Stomach (tissue), 9 donors: Measurements from ENCODE around the gene CYFIP1. TPM values are rescaled to one million over a fixed set of nuclear protein-coding genes. Genes with fewer than 3 reads are reported as not detected.

Experiments used
- DNase-seq, 2 donors: peaks; one replicate each; pipeline versions ENCODE4 v3.0.0 to v3.0.0-alpha.2; 2013 to 2019
- H3K27ac ChIP-seq, 5 donors: fragments of 200-600 bp in 4 of 5; sonication (generic) in 4 of 5; one replicate each; pipeline ENCODE4 v1.5.1; 2013 to 2019; ENCODE audit warnings: mild to moderate bottlenecking in 1 of 5, moderate library complexity in 1 of 5
- H3K27me3 ChIP-seq, 3 donors: fragments of 200-600 bp; sonication (generic); one replicate each; pipeline ENCODE4 v1.5.1; 2017 to 2019; ENCODE audit warnings: mixed run types in 1 of 3
- H3K36me3 ChIP-seq, 4 donors: fragments of 200-600 bp; sonication (generic); 1 replicate in 3 of 4; 2 replicates in 1 of 4; pipeline ENCODE4 v1.5.1; 2016 to 2019
- H3K4me1 ChIP-seq, 4 donors: fragments of 200-600 bp; sonication (generic); one replicate each; pipeline ENCODE4 v1.5.1; 2016 to 2019
- H3K4me3 ChIP-seq, 4 donors: fragments of 200-600 bp; sonication (generic) in 3 of 4; one replicate each; pipeline ENCODE4 v1.5.1; 2016 to 2019; ENCODE audit warnings: mild to moderate bottlenecking in 1 of 4
- H3K9me3 ChIP-seq, 4 donors: fragments of 200-600 bp; sonication (generic); one replicate each; pipeline ENCODE4 v1.5.1; 2016 to 2019
- CTCF ChIP-seq, 7 experiments: fragments of 450-650 bp in 4 of 7; fragments of 200-600 bp in 3 of 7; sonication (generic) in 3 of 7; IDR thresholded peaks; one replicate each; pipeline ENCODE4 v1.5.1; 2016 to 2019; ENCODE audit warnings: antibody characterized with exemption in 7 of 7, control low read depth in 2 of 7, mild to moderate bottlenecking in 1 of 7
- EP300 ChIP-seq: sonication (generic); formaldehyde crosslinking; IDR thresholded peaks from one replicate; pipeline ENCODE4 v1.6.1; 2017; ENCODE audit warnings: antibody characterized with exemption
- POLR2A ChIP-seq, 4 donors: fragments of 450-650 bp; IDR thresholded peaks; one replicate each; pipeline ENCODE4 v1.6.1; 2016; ENCODE audit warnings: antibody characterized with exemption in 4 of 4, control low read depth in 2 of 4, mild to moderate bottlenecking in 1 of 4, moderate library complexity in 1 of 4
- POLR2AphosphoS5 ChIP-seq, 3 donors: sonication (generic); formaldehyde crosslinking; IDR thresholded peaks; one replicate each; pipeline ENCODE4 v1.6.1; 2016; ENCODE audit warnings: antibody characterized with exemption in 3 of 3
- WGBS, 5 donors: extraction: QIAGEN DNeasy Blood & Tissue Kit in 3 of 5; methylation state at CpG; one replicate each; pipeline versions ENCODE4 v1.1.5 to v1.1.7; 2013 to 2018; 5-methylcytosine and 5-hydroxymethylcytosine counted together
- intact Hi-C: fragments of 100-400 bp; cut with DNase I; formaldehyde crosslinking; loops from one replicate; pipeline ENCODE4 v1.15.1; 2023; ENCODE audit warnings: low total_unique reads
- polyA plus RNA-seq, 3 donors: library from polyadenylated mRNA; stranded (reverse); fragments of 200-250 nt; gene quantifications; one replicate each; pipeline ENCODE4 v1.2.3, GENCODE V29; 2013
- total RNA-seq, 5 donors: library from RNA; depleted of rRNA; stranded (reverse); fragments of >200 nt; gene quantifications; one replicate each; pipeline versions ENCODE4 v1.1.0 to v1.2.3, GENCODE V29; 2014 to 2016
- donor health status: healthy with polysubstance abuse.
- donor health status: Bipolar disorder and iron deficiency.
- donor health status: healthy.

CYFIP1 gene
- total and polyA plus RNA-seq, 8 donors, result 21.8 to 214 (median 61.6) TPM

GRCh38 chr15:22850055-22850454 is 130.1 kb downstream of the CYFIP1 start:
- Histone ChIP-seq H3K36me3 (peaks cover 25 to 96% (median 76%) of the 10 kb centered on the region in 4 donors), H3K27me3 (no peaks in the 10 kb centered on the region), H3K27ac (no peak overlapping the region), H3K4me3 (no peak overlapping the region), H3K4me1 (peaks cover 0 to 10% (median 0%) of the 10 kb centered on the region in 4 donors), H3K9me3 (no peaks in the 10 kb centered on the region)
- 83 to 91% (median 86%) methylated on average over 3 of the region's 3 CpGs for WGBS, 5 donors
- intact Hi-C loops, result no loop called here
- no peak for DNase-seq
- no peak for TF ChIP-seq POLR2A (IDR thresholded peaks at IDR 0.05)
- TF ChIP-seq EP300, result no peak
- no peak for TF ChIP-seq POLR2AphosphoS5 (IDR thresholded peaks at IDR 0.05)
- no peak for TF ChIP-seq CTCF (IDR thresholded peaks at IDR 0.05)

GRCh38 chr15:22846073-22846472 is 134.1 kb downstream of the CYFIP1 start:
- Histone ChIP-seq H3K27me3 (no peaks in the 10 kb centered on the region), H3K4me1 (peaks cover 3 to 24% (median 13%) of the 10 kb centered on the region in 4 donors), H3K36me3 (peaks cover 3 to 90% (median 58%) of the 10 kb centered on the region in 4 donors), H3K27ac (no peak overlapping the region), H3K4me3 (no peak overlapping the region), H3K9me3 (no peaks in the 10 kb centered on the region)
- TF ChIP-seq POLR2AphosphoS5 (IDR thresholded peaks at IDR 0.05), result no peak
- TF ChIP-seq EP300, result no peak
- TF ChIP-seq CTCF (IDR thresholded peaks at IDR 0.05), result no peak
- no peak for TF ChIP-seq POLR2A (IDR thresholded peaks at IDR 0.05)
- intact Hi-C loops, result no loop called here
- no peak for DNase-seq
- 88 to 95% (median 92%) methylated on average over 6 of the region's 6 CpGs for WGBS, 5 donors

- no peaks in the 10 kb centered on the region for H3K27me3 ChIP-seq
- H3K36me3 ChIP-seq, result peaks cover 3 to 83% (median 55%) of the 10 kb centered on the region in 4 donors
- WGBS, 5 donors, result 56 to 73% (median 67%) methylated on average over 2 of the region's 2 CpGs
- H3K9me3 ChIP-seq, result no peaks in the 10 kb centered on the region
- H3K27ac ChIP-seq, result no peak overlapping the region
- H3K4me1 ChIP-seq, result peaks cover 10 to 31% (median 18%) of the 10 kb centered on the region in 4 donors
- TF ChIP-seq CTCF (IDR thresholded peaks at IDR 0.05) (no peak), POLR2A (IDR thresholded peaks at IDR 0.05) (no peak), EP300 (no peak), POLR2AphosphoS5 (IDR thresholded peaks at IDR 0.05) (no peak)
- intact Hi-C loops, result no loop called here
- H3K4me3 ChIP-seq, result no peak overlapping the region
- DNase-seq, result peak in 1 of 2 donors; percentile 18
Measured at GRCh38 chr15:22845289-22845900, 134.8 kb downstream of the CYFIP1 start.

- Histone ChIP-seq H3K4me3 (no peak overlapping the region), H3K27ac (no peak overlapping the region), H3K36me3 (peaks cover 3 to 76% (median 51%) of the 10 kb centered on the region in 4 donors), H3K9me3 (no peaks in the 10 kb centered on the region), H3K27me3 (no peaks in the 10 kb centered on the region), H3K4me1 (peaks cover 13 to 39% (median 25%) of the 10 kb centered on the region in 4 donors)
- intact Hi-C loops, result no loop called here
- DNase-seq, result no peak
- TF ChIP-seq POLR2AphosphoS5 (IDR thresholded peaks at IDR 0.05) (no peak), CTCF (IDR thresholded peaks at IDR 0.05) (no peak), EP300 (no peak), POLR2A (IDR thresholded peaks at IDR 0.05) (no peak)
- 85 to 89% (median 88%) methylated on average over 19 of the region's 19 CpGs for WGBS, 5 donors
Measured at GRCh38 chr15:22844421-22845288, 135.5 kb downstream of the CYFIP1 start.
